A549 (cell line): ENCODE results near the gene CD1B. TPM values are rescaled to one million over a fixed set of nuclear protein-coding genes. Genes with fewer than 3 reads are reported as not detected.

Experiments used
- ATAC-seq, 2 experiments: fragments of 200-7000 bp in 1 of 2; fragments of >200 bp in 1 of 2; cut with Nextera tagmentation in 1 of 2; cut with Tn5 transposase in 1 of 2; 3 replicates each; pipeline versions ENCODE4 v1.8.0 to v1.9.1; 2018 to 2020; ENCODE audit warnings: mild to moderate bottlenecking in 1 of 2, moderate library complexity in 1 of 2
- CTCF ChIA-PET: fragments of 300-600 bp; sonication (Branson Sonifier 250); formaldehyde crosslinking; extraction: SDS; loops from one replicate; lab custom pipeline; 2021; ENCODE audit warnings: antibody characterized with exemption, inconsistent platforms; lab: Yijun Ruan, JAX
- POLR2A ChIA-PET: fragments of 350-600 bp; formaldehyde crosslinking; extraction: SDS; loops from one replicate; lab custom pipeline; 2021; ENCODE audit warnings: antibody characterized with exemption, inconsistent platforms; lab: Yijun Ruan, JAX
- DNase-seq, 2 experiments: peaks; one replicate each; pipeline versions ENCODE4 v3.0.0 to v3.0.0-alpha.2; 2011 to 2016; ENCODE audit warnings: low read depth in 1 of 2, low spot score in 1 of 2
- FAIRE-seq: peaks from 2 replicates; lab custom pipeline; 2011; peaks lifted over from hg19 to GRCh38; lab: Jason Lieb, UNC
- H3K27ac ChIP-seq, 2 experiments: fragments of >200 bp; sonication (Bioruptor Twin); formaldehyde crosslinking; 3 replicates each; pipeline ENCODE4 v1.5.1; 2016 to 2017
- H3K4me1 ChIP-seq: fragments of >200 bp; sonication (Bioruptor Twin); formaldehyde crosslinking; 3 replicates; pipeline ENCODE4 v1.6.1; 2016
- H3K4me2 ChIP-seq: fragments of >200 bp; sonication (Bioruptor Twin); formaldehyde crosslinking; 3 replicates; pipeline ENCODE4 v1.6.1; 2016
- H3K4me3 ChIP-seq: fragments of >200 bp; sonication (Bioruptor Twin); formaldehyde crosslinking; 3 replicates; pipeline ENCODE4 v1.5.1; 2016
- H3K9me3 ChIP-seq: fragments of >200 bp; sonication (Bioruptor Twin); formaldehyde crosslinking; 3 replicates; pipeline ENCODE4 v1.6.1; 2016
- BHLHE40 ChIP-seq: IDR thresholded peaks from 2 replicates; pipeline ENCODE4 v1.6.1; 2012; ENCODE audit warnings: low read depth, low read length, inconsistent platforms
- CEBPB ChIP-seq, 2 experiments: fragments of >200 bp in 1 of 2; sonication (Bioruptor Twin) in 1 of 2; formaldehyde crosslinking in 1 of 2; IDR thresholded peaks; 2 replicates each; pipeline ENCODE4 v1.6.1; 2012 to 2016
- EHF ChIP-seq: fragments of 250-450 bp; sonication (Bioruptor Pico); IDR thresholded peaks from 2 replicates; pipeline ENCODE4 v1.5.0; 2020; ENCODE audit warnings: mild to moderate bottlenecking
- EHMT2 ChIP-seq: fragments of 200-600 bp; sonication (generic); IDR thresholded peaks from 2 replicates; pipeline ENCODE4 v1.6.1; 2016; ENCODE audit warnings: antibody characterized with exemption, low read depth, mild to moderate bottlenecking, moderate library complexity
- FOSL2 ChIP-seq, 2 experiments: fragments of 450-650 bp in 1 of 2; fragments of >200 bp in 1 of 2; sonication (Bioruptor Twin) in 1 of 2; formaldehyde crosslinking; IDR thresholded peaks; 2 replicates each; pipeline versions ENCODE4 v1.5.0 to v1.6.1; 2016 to 2020; ENCODE audit warnings: mild to moderate bottlenecking in 1 of 2, moderate library complexity in 1 of 2
- HEYL ChIP-seq: fragments of 250-450 bp; sonication (Bioruptor Pico); IDR thresholded peaks from 2 replicates; pipeline ENCODE4 v1.8.0; 2021; ENCODE audit warnings: mild to moderate bottlenecking, moderate library complexity
- HOXB5 ChIP-seq: fragments of 250-450 bp; sonication (Bioruptor Pico); IDR thresholded peaks from 2 replicates; pipeline ENCODE4 v1.5.0; 2020; ENCODE audit warnings: mild to moderate bottlenecking, moderate library complexity
- JUN ChIP-seq, 2 experiments: fragments of >200 bp; sonication (Bioruptor Twin); formaldehyde crosslinking; IDR thresholded peaks; 2 replicates in 1 of 2; 3 replicates in 1 of 2; pipeline ENCODE4 v1.6.1; 2016 to 2017
- KDM1A ChIP-seq: fragments of 200-600 bp; sonication (generic); IDR thresholded peaks from 2 replicates; pipeline ENCODE4 v1.6.1; 2016; ENCODE audit warnings: low read depth, mild to moderate bottlenecking
- NPAS2 ChIP-seq: fragments of 250-450 bp; sonication (Bioruptor Pico); IDR thresholded peaks from 2 replicates; pipeline ENCODE4 v1.8.0; 2022; ENCODE audit warnings: mild to moderate bottlenecking, moderate library complexity, borderline replicate concordance
- RAD21 ChIP-seq, 2 experiments: fragments of >200 bp in 1 of 2; sonication (Bioruptor Twin) in 1 of 2; formaldehyde crosslinking in 1 of 2; IDR thresholded peaks in 1 of 2; conservative IDR thresholded peaks in 1 of 2; 2 replicates in 1 of 2; 3 replicates in 1 of 2; pipeline ENCODE4 v1.6.1; 2012 to 2018; ENCODE audit warnings: inconsistent platforms in 1 of 2
- RARB ChIP-seq: fragments of 250-450 bp; sonication (Bioruptor Pico); IDR thresholded peaks from 2 replicates; pipeline ENCODE4 v1.8.0; 2021; ENCODE audit warnings: mild to moderate bottlenecking, moderate library complexity
- RCOR1 ChIP-seq: fragments of 150-350 bp; IDR thresholded peaks from 2 replicates; pipeline ENCODE4 v1.6.1; 2014; ENCODE audit warnings: antibody characterized with exemption, low read length, low read depth
- RFX5 ChIP-seq: fragments of 450-650 bp; IDR thresholded peaks from 2 replicates; pipeline ENCODE4 v1.7.1; 2014; ENCODE audit warnings: antibody characterized with exemption, mild to moderate bottlenecking, moderate library complexity
- SMC3 ChIP-seq: fragments of >200 bp; sonication (Bioruptor Twin); formaldehyde crosslinking; IDR thresholded peaks from 3 replicates; pipeline ENCODE4 v1.6.1; 2018; ENCODE audit warnings: inconsistent platforms
- TP53 ChIP-seq: fragments of 250-450 bp; sonication (Bioruptor Pico); IDR thresholded peaks from 2 replicates; pipeline ENCODE4 v1.5.0; 2021; ENCODE audit warnings: mild to moderate bottlenecking, moderate library complexity
- ZC3H11A ChIP-seq: fragments of 450-650 bp; IDR thresholded peaks from 2 replicates; pipeline ENCODE4 v1.6.1; 2014; ENCODE audit warnings: antibody characterized with exemption, mild to moderate bottlenecking
- WGBS: methylation state at CpG from one replicate; pipeline ENCODE4 v1.1.6; 2017; ENCODE audit errors: missing lambda C conversion rate; 5-methylcytosine and 5-hydroxymethylcytosine counted together
- polyA plus RNA-seq, 4 experiments: library from polyadenylated mRNA; depleted of rRNA in 3 of 4; stranded (reverse); fragments of >200 nt; fragmentation: RNase III in 1 of 4; extraction: RNeasy Plus Mini Kit Qiagen cat#74134 plus additional on column Dnase treatment in 1 of 4; gene quantifications; 2 replicates in 3 of 4; 3 replicates in 1 of 4; pipeline ENCODE4 v1.2.3, GENCODE V29; 2011 to 2017
- TF ChIP-seq, protein P1 (sequence below): IDR thresholded peaks from 2 replicates; pipeline ENCODE4 v1.6.1; 2012; ENCODE audit warnings: low read depth, borderline replicate concordance
- TF ChIP-seq, protein P2 (sequence below): fragments of 250-450 bp; sonication (Bioruptor Pico); IDR thresholded peaks from 2 replicates; pipeline ENCODE4 v1.5.0; 2021; ENCODE audit warnings: mild to moderate bottlenecking, moderate library complexity, borderline replicate concordance
- TF ChIP-seq, protein P3 (sequence below): fragments of 450-650 bp; IDR thresholded peaks from 2 replicates; pipeline ENCODE4 v1.6.1; 2014; ENCODE audit warnings: antibody characterized with exemption
- TF ChIP-seq, protein P4 (sequence below): fragments of 200-600 bp; sonication (generic); IDR thresholded peaks from 2 replicates; pipeline ENCODE4 v1.6.1; 2016; ENCODE audit warnings: antibody characterized with exemption, mild to moderate bottlenecking, moderate library complexity

Gene CD1B
- polyA plus RNA-seq, 2 of the 4 experiments (the other 2 are of a cell fraction) = not detected

DNA sequence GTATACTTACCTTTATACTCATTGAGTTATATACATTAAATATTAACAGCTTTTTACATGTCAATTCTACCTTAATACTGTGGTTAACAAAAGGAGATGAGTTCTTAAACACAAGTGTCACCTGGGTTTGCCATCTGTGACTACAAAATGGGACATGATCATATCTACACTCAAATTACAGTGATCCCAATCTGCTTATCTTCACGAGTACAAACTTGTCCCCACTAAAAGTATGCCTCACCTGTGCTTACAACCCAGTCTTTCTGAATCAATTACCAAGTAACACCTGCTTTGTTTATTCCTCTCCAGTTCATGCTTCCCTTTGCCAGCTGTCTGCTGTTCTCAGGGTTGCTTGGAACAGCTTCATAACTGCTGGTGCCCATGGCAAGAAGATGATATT, 31.2 kb upstream of the CD1B start:
- CTCF ChIA-PET = no interaction called here
- Histone ChIP-seq H3K4me2 (no peak overlapping the region), H3K27ac (no peak overlapping the region), H3K9me3 (no peaks in the 10 kb centered on the region), H3K4me3 (no peak overlapping the region), H3K4me1 (no peaks in the 10 kb centered on the region)
- DNase-seq (no peak), ATAC-seq (no peak), FAIRE-seq (no peak)
- POLR2A ChIA-PET = no interaction called here
- 0% methylated on average over 1 of the region's 1 CpG for WGBS
- TF ChIP-seq FOSL2 (IDR thresholded peaks at IDR 0.05) (no peak), FOSL2 (CRISPR knock-in tag; IDR thresholded peaks at IDR 0.05) (no peak), BHLHE40 (no peak), KDM1A (no peak), TP53 (CRISPR knock-in tag) (no peak), HEYL (CRISPR knock-in tag) (no peak), RCOR1 (no peak), ZC3H11A (no peak), RARB (CRISPR knock-in tag) (no peak), HOXB5 (no peak), SMC3 (no peak), EHMT2 (no peak), CEBPB (IDR thresholded peaks at IDR 0.05) (no peak), JUN (IDR thresholded peaks at IDR 0.05) (no peak), NPAS2 (no peak), RFX5 (no peak), RAD21 (conservative IDR thresholded peaks at IDR 0.05 in 1 of 2, IDR thresholded peaks at IDR 0.05 in 1 of 2) (no peak), EHF (CRISPR knock-in tag) (no peak)
- TF ChIP-seq, protein P1, sequence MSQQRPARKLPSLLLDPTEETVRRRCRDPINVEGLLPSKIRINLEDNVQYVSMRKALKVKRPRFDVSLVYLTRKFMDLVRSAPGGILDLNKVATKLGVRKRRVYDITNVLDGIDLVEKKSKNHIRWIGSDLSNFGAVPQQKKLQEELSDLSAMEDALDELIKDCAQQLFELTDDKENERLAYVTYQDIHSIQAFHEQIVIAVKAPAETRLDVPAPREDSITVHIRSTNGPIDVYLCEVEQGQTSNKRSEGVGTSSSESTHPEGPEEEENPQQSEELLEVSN = no peak
- TF ChIP-seq, protein P2, sequence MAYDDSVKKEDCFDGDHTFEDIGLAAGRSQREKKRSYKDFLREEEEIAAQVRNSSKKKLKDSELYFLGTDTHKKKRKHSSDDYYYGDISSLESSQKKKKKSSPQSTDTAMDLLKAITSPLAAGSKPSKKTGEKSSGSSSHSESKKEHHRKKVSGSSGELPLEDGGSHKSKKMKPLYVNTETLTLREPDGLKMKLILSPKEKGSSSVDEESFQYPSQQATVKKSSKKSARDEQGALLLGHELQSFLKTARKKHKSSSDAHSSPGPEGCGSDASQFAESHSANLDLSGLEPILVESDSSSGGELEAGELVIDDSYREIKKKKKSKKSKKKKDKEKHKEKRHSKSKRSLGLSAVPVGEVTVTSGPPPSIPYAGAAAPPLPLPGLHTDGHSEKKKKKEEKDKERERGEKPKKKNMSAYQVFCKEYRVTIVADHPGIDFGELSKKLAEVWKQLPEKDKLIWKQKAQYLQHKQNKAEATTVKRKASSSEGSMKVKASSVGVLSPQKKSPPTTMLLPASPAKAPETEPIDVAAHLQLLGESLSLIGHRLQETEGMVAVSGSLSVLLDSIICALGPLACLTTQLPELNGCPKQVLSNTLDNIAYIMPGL (CRISPR knock-in tag) = no peak
- TF ChIP-seq, all 56 proteins: peak for 0

DNA sequence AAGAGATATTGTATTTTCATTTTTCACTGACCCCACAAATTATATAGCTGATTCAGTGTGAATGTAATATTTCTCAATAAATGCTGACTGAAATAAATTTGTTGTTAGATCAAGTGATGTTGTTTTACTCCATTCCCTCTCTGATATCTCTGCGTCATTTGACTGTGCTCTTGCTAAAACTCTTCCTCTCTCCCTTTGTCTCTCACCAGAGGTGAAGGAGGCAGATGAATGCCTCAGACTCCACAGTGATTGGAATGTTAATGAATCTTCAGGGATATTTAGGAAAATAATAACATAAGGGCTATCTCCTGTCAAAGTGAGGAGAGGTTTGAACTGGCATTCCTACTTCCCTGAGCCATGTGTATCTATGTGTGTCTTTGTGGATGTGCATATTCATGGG, 26.1 kb upstream of the CD1B start:
- FAIRE-seq (no peak), DNase-seq (no peak), ATAC-seq (no peak)
- POLR2A ChIA-PET = no interaction called here
- TF ChIP-seq RCOR1 = no peak
- TF ChIP-seq HOXB5 = no peak
- TF ChIP-seq RARB (CRISPR knock-in tag) = no peak
- no peak for TF ChIP-seq ZC3H11A
- TF ChIP-seq, protein P3, sequence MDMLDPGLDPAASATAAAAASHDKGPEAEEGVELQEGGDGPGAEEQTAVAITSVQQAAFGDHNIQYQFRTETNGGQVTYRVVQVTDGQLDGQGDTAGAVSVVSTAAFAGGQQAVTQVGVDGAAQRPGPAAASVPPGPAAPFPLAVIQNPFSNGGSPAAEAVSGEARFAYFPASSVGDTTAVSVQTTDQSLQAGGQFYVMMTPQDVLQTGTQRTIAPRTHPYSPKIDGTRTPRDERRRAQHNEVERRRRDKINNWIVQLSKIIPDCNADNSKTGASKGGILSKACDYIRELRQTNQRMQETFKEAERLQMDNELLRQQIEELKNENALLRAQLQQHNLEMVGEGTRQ = no peak
- CTCF ChIA-PET = no interaction called here
- WGBS = 44% methylated on average over 1 of the region's 1 CpG
- H3K27ac ChIP-seq = no peak overlapping the region
- H3K4me3 ChIP-seq = no peak overlapping the region
- H3K9me3 ChIP-seq = no peaks in the 10 kb centered on the region
- no peak overlapping the region for H3K4me2 ChIP-seq
- no peaks in the 10 kb centered on the region for H3K4me1 ChIP-seq

DNA sequence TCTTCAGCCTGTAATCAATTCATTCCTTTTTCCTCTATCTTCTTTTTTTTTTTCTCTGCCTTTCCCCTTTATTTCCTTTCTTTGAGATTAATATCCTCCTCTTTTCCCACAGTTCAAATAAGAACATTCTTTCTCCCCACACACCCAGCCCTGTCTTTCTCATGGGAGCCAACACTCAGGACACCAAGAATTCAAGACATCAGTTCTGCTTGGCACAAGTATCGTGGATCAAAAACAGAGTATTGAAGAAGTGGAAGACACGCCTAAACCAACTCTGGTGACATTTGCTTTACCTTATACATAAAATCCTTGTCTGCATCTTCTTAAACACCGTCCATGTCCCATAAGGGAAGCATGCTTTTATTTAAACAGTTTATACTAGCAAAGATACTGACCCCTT, 25.3 kb upstream of the CD1B start:
- H3K27ac ChIP-seq = no peak overlapping the region
- no peaks in the 10 kb centered on the region for H3K9me3 ChIP-seq
- H3K4me1 ChIP-seq = no peaks in the 10 kb centered on the region
- no peak for FAIRE-seq
- WGBS = 4% methylated on average over 3 of the region's 3 CpGs
- ChIA-PET CTCF (interaction anchor here (1.2 kb wide), 1 partner anchor 833 kb away, joined by 3 read pairs; no protein-coding TSS in a partner anchor), POLR2A (no interaction called here)
- TF ChIP-seq, protein P4, sequence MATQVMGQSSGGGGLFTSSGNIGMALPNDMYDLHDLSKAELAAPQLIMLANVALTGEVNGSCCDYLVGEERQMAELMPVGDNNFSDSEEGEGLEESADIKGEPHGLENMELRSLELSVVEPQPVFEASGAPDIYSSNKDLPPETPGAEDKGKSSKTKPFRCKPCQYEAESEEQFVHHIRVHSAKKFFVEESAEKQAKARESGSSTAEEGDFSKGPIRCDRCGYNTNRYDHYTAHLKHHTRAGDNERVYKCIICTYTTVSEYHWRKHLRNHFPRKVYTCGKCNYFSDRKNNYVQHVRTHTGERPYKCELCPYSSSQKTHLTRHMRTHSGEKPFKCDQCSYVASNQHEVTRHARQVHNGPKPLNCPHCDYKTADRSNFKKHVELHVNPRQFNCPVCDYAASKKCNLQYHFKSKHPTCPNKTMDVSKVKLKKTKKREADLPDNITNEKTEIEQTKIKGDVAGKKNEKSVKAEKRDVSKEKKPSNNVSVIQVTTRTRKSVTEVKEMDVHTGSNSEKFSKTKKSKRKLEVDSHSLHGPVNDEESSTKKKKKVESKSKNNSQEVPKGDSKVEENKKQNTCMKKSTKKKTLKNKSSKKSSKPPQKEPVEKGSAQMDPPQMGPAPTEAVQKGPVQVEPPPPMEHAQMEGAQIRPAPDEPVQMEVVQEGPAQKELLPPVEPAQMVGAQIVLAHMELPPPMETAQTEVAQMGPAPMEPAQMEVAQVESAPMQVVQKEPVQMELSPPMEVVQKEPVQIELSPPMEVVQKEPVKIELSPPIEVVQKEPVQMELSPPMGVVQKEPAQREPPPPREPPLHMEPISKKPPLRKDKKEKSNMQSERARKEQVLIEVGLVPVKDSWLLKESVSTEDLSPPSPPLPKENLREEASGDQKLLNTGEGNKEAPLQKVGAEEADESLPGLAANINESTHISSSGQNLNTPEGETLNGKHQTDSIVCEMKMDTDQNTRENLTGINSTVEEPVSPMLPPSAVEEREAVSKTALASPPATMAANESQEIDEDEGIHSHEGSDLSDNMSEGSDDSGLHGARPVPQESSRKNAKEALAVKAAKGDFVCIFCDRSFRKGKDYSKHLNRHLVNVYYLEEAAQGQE = no peak
- H3K4me2 ChIP-seq = no peak overlapping the region
- no peak overlapping the region for H3K4me3 ChIP-seq
- no peak for ATAC-seq
- no peak for DNase-seq
